HepG2 (cell line): ENCODE data around the gene TCEA3. TPM values are rescaled to one million over a fixed set of nuclear protein-coding genes. Genes with fewer than 3 reads are reported as not detected.

Experiments used
- CHD4 ChIP-seq: fragments of 200-600 bp; sonication (generic); IDR thresholded peaks from 2 replicates; pipeline ENCODE4 v1.7.0; 2017; ENCODE audit warnings: mild to moderate bottlenecking, low read length, borderline replicate concordance
- CREB1 ChIP-seq, 2 experiments: fragments of 450-650 bp in 1 of 2; IDR thresholded peaks; 2 replicates each; pipeline ENCODE4 v1.6.1; 2016 to 2017; ENCODE audit warnings: control low read depth in 1 of 2, mild to moderate bottlenecking in 1 of 2, missing compliant biosample characterization in 1 of 2, missing genetic modification characterization in 1 of 2
- MEF2D ChIP-seq: sonication (generic); formaldehyde crosslinking; IDR thresholded peaks from 2 replicates; pipeline ENCODE4 v1.5.1; 2020; ENCODE audit warnings: mild to moderate bottlenecking, missing genetic modification reagents
- MTA1 ChIP-seq: sonication (generic); formaldehyde crosslinking; IDR thresholded peaks from 2 replicates; pipeline ENCODE4 v1.4.0; 2020; ENCODE audit warnings: missing genetic modification reagents, mild to moderate bottlenecking, borderline replicate concordance
- REXO4 ChIP-seq: sonication (generic); formaldehyde crosslinking; IDR thresholded peaks from 2 replicates; pipeline ENCODE4 v1.8.0; 2022; ENCODE audit warnings: missing genetic modification reagents, mild to moderate bottlenecking, borderline replicate concordance
- TFE3 ChIP-seq: IDR thresholded peaks from 2 replicates; pipeline ENCODE4 v1.6.1; 2016
- TOE1 ChIP-seq: sonication (generic); formaldehyde crosslinking; IDR thresholded peaks from 2 replicates; pipeline ENCODE4 v1.4.0; 2020; ENCODE audit warnings: mild to moderate bottlenecking, missing genetic modification reagents
- YEATS2 ChIP-seq: sonication (generic); formaldehyde crosslinking; IDR thresholded peaks from 2 replicates; pipeline ENCODE4 v1.4.0; 2020; ENCODE audit warnings: missing genetic modification reagents, borderline replicate concordance
- ZBTB14 ChIP-seq: sonication (generic); formaldehyde crosslinking; IDR thresholded peaks from 2 replicates; pipeline ENCODE4 v1.4.0; 2020; ENCODE audit warnings: missing genetic modification reagents
- ZBTB39 ChIP-seq: sonication (generic); formaldehyde crosslinking; IDR thresholded peaks from 2 replicates; pipeline ENCODE4 v1.5.0; 2020; ENCODE audit warnings: missing genetic modification reagents
- ZBTB4 ChIP-seq: sonication (generic); formaldehyde crosslinking; IDR thresholded peaks from 2 replicates; pipeline ENCODE4 v1.4.0; 2020; ENCODE audit warnings: missing genetic modification reagents, mild to moderate bottlenecking, borderline replicate concordance
- ZBTB46 ChIP-seq: sonication (generic); formaldehyde crosslinking; IDR thresholded peaks from 2 replicates; pipeline ENCODE4 v1.4.0; 2020; ENCODE audit warnings: mild to moderate bottlenecking, missing genetic modification reagents, borderline replicate concordance
- ZNF383 ChIP-seq: sonication (generic); formaldehyde crosslinking; IDR thresholded peaks from 2 replicates; pipeline ENCODE4 v1.4.0; 2020; ENCODE audit warnings: missing genetic modification reagents, mild to moderate bottlenecking, borderline replicate concordance
- ZNF468 ChIP-seq: sonication (generic); formaldehyde crosslinking; IDR thresholded peaks from 2 replicates; pipeline ENCODE4 v1.8.0; 2022; ENCODE audit warnings: mild to moderate bottlenecking, moderate library complexity, missing genetic modification reagents
- ZSCAN20 ChIP-seq: sonication (generic); formaldehyde crosslinking; IDR thresholded peaks from 2 replicates; pipeline ENCODE4 v1.4.0; 2020; ENCODE audit warnings: missing genetic modification reagents, mild to moderate bottlenecking, borderline replicate concordance
- polyA plus RNA-seq, 8 experiments: library from polyadenylated mRNA; depleted of rRNA in 3 of 8; stranded (reverse) in 7 of 8; unstranded in 1 of 8; fragments of >200 nt; fragmentation: Illumina TruSeq in 4 of 8; extraction: Trizol in 4 of 8; gene quantifications; 2 replicates each; pipeline versions ENCODE4 v1.2.1 to v1.2.3, GENCODE V29; 2011 to 2016; ENCODE audit warnings: low read depth in 4 of 8, missing spikeins in 1 of 8, mixed read lengths in 1 of 8; ENCODE audit not compliant: insufficient read depth in 1 of 8
- total RNA-seq, 5 experiments: library from RNA; depleted of rRNA; stranded (reverse); fragments of >200 nt; fragmentation: Illumina TruSeq; extraction: Trizol; gene quantifications; 2 replicates each; pipeline ENCODE4 v1.2.3, GENCODE V29; 2016; ENCODE audit warnings: low read depth in 1 of 5

Gene TCEA3
- total and polyA plus RNA-seq, 2 of the 13 experiments (the other 11 are each of a cell fraction or from before 2014, with no cell fraction given), result 55.5 to 84.6 TPM

GRCh38 chr1:23368562-23369334 is 55.8 kb downstream of the TCEA3 start (continued):
- TF ChIP-seq ZSCAN20 (CRISPR knock-in tag) (no peak), MTA1 (CRISPR knock-in tag) (peak; percentile 62; the same call in 1 of the 2 replicates), YEATS2 (peak; percentile 70; the same call in 1 of the 2 replicates), REXO4 (CRISPR knock-in tag) (peak; percentile 60; the same call in 1 of the 2 replicates), ZNF468 (CRISPR knock-in tag) (peak; percentile 89; the same call in 1 of the 2 replicates), TOE1 (CRISPR knock-in tag) (0 out of 2 replicates have a peak, but pooled peaks have one; percentile 24), ZBTB14 (CRISPR knock-in tag) (no peak), MEF2D (CRISPR knock-in tag) (peak; percentile 18), ZNF383 (peak; percentile 83; the same call in 1 of the 2 replicates), ZBTB46 (CRISPR knock-in tag) (peak; percentile 86; the same call in 1 of the 2 replicates), CHD4 (peak; percentile 42; the same call in 1 of the 2 replicates), ZBTB4 (peak; percentile 39; the same call in 1 of the 2 replicates), TFE3 (CRISPR knock-in tag) (0 out of 2 replicates have a peak, but pooled peaks have one; percentile 34), ZBTB39 (CRISPR knock-in tag) (no peak), CREB1 (IDR thresholded peaks at IDR 0.05) (peak; percentile 78), CREB1 (CRISPR knock-in tag; IDR thresholded peaks at IDR 0.05) (peak; percentile 97)
